ENCODE results near the gene RRP36. TPM values are rescaled to one million over a fixed set of nuclear protein-coding genes. Genes with fewer than 3 reads are reported as not detected.
"Not testable (repeated sequence)": the region's sequence is repeated elsewhere in the genome, so short reads cannot be mapped to it uniquely, and the experiment has no call there.

RRP36 gene
- total RNA-seq, 1 donor from 2014 or later, result 22.9 TPM

DNA sequence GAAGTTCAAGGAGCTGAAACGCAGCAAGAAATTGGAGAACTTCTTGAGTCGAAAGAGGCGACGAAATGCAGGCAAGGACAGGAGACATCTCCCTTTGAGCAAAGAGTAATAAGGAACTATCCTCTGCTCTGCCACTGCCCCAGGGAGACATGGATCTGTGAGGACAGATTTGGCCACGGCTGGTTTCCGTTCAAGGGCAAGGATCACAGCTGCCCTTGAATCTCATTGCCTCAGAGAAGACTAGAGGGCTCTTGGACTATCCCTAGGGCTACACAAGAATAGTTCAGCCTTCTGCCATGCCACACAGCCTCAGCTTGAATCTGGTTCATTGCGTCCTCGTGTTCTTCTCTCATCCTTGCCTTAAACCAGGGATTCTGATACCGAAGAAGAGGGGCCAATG, 7.7 kb downstream of the RRP36 start:
- no peak for DNase-seq
- no peak for ATAC-seq (ENCODE audit: poor library complexity)
- intact Hi-C loops (cut with DNase I), result no loop called here

DNA sequence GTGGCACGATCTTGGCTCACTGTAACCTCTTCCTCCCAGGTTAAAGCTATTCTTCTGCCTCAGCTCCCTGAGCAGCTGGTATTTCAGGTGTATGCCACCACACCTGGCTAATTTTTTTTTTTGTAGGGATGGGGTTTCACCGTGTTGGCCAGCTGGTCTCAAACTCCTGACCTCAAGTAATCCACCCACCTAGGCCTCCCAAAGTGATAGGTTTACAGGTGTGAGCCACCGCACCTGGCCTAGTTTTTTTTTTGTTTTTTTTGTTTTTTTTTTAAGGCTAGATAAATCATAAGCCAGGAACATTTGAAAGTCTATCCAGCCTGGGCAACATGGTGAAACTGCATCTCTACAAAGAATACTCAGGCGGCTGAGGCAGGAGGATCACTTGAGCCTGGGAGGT, 10.9 kb downstream of the RRP36 start:
- no peak for ATAC-seq (ENCODE audit: poor library complexity)
- intact Hi-C loops (cut with DNase I), result no loop called here
- DNase-seq, result no peak

DNA sequence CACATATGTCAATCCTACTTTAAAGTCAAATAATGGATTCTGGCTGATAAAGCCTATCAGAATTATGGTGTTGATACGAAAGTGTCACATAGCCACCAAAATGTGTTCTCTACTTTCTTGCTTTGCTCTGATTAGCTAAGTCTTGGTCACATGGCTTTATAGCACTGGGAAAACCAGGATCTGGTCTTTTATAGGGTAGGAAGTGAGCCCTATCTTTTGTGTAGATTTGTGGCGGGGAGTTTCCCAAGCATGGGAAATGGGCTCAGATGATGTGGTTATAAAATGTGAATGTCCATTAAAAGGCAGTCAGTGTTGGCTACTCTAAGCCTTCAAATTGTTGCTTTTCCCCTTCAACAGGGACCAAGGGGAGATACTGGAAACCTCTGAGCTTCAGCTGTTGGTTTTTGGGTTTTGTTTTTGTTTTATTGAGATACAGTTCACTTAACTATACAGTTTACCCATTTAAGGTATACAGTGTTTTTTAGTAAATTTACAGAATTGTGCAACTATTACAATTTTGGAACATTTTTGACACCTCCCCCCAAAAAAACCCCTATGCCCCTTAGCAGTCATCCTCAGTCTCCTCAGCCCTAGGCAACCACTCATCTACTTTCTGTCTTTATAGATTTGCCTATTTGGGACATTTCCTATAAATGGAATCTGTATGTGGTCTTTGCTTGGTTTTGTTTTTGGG, 12.2 kb downstream of the RRP36 start:
- intact Hi-C loops (cut with DNase I), result no loop called here
- ATAC-seq (ENCODE audit: poor library complexity), result no peak
- no peak for DNase-seq

DNA sequence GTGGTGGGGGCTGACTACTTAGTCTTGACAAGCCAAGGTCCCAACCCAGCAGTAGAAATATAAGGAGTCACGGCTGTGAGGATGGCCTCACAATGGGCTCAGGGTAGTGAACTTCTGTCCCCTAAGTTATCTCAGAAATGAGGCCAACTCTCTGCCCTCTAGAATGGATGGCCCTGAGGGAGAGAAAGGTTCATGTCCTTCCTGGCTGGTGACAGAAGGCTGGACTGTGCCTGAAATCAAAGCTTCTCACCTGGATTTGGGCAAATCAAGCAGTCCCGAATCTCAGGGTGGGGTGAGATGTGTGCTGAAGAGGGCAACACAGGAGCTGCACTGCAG, 12.7 kb downstream of the RRP36 start:
- DNase-seq, result no peak

DNA sequence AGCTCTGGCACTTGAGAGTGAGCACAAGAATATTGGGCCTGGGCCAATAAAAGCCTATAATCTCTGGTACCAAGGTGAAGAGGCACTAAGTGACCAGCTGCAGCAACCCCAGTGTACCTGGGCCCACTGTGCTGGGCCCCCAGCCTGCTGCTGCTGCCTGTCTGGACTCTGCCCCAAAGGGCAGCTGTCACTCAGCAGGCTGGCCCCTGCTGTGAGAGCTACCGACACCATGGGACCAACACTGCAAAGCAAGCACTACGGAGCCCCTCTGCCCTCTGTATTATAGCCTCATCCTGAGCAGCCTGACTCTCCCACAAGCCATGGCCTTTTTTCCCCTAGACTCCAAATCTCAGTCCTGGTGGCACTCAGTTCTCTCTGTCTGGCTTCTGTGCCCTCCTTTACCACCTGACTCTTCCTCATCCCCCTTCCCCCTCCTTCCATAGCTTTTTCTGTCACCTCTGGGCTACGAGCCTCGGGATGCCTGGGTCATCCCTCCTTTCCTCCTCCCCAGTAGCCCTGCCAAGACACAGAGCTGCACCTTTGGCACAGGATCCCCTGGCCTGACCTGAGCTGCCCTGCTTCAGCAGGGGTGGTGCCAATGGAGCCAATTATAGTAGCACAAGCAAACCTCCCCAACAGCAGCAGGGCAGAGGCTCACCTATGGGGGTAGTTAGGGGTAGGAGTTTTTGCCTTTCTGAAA, 14.2 kb downstream of the RRP36 start:
- peak; percentile 93 for ATAC-seq (ENCODE audit: poor library complexity)
- DNase-seq, result peak; percentile 79
- intact Hi-C loops (cut with DNase I), result no loop called here

More for the DNA sequence above, 12.7 kb downstream of the RRP36 start:
- intact Hi-C loops (cut with DNase I), result no loop called here
- ATAC-seq (ENCODE audit: poor library complexity), result no peak

DNA sequence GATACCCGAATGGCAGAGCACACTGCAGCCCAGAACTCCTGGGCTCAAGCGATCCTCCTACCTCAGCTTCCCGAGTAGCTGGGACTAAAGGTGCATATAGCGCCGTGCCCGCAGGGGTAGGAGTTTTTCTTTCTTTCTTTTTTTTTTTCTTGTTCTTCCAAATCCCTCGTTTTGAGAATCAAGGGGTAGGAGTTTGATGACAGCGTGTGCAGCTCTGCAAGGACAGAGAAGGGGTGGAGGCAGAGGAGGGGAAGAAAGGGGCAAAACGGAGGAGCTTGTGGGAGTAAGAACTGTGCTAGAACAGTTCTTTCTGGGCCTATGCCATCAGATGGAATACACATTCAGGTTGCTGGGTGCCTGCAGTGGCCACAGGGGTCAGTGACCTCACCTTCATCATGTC, 15.3 kb downstream of the RRP36 start:
- no peak for DNase-seq
- intact Hi-C loops (cut with DNase I), result no loop called here
- ATAC-seq (ENCODE audit: poor library complexity), result peak; percentile 3

DNA sequence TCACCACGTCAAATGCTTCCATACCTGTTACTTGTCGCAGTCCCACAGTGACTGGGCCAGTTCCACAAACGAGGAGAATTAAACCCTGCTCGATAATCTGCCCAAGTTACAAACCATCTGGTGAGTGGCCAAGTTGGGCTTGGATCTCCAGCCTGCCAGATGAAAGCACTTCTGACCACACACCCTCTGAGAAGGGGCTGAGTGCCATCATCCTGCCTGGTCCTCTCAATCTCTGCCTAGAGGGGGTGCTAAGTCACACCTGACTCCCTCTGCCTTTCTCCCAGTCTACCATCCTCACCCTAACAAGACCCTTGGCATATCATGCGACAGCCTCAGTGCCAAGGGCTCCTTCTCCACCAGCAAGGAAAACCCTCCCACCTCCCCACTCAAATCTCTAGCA, 15.8 kb downstream of the RRP36 start:
- intact Hi-C loops (cut with DNase I), result no loop called here
- ATAC-seq (ENCODE audit: poor library complexity) (peak; percentile 50), DNase-seq (no peak)

DNA sequence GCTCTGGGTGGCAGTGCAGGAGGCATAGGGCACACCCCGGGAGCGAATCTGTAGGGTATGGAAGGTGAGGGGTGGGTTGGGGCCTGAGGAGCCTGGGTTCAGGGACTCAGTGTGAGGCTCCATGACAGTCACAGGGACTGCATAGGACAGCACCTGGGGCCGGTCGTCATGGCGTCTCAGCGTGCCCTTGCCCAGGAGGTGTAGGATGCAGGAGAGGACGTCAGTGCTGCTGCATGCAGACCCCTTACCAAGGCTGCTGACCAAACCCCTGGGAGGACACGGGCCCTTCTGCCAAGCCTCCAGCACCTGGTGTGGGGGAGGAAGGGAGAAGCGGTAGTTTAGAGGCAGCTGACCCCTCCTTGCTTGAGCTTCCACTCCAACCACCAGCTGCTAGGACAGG, 16.3 kb downstream of the RRP36 start:
- ATAC-seq (ENCODE audit: poor library complexity), result no peak
- no peak for DNase-seq
- intact Hi-C loops (cut with DNase I), result no loop called here

DNA sequence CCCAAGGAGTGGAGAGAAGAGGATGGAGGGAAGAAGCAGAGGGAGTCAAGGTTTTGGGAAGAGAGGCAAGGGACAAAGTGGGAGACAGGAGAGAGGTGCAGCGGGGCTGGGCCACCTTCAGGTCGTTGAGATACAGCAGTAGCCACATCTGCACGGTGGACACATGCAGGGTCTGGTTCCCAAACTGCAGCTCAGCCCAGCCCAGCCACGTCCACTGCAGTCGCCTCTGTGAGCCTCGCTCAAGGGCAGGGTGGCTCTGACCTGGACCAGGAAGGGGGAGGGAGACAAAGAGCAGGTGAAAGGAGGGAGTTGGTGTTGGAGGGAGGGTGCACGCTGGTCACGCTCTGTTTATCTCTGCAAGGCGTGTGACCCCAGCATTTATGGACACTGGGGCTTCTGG, 17.3 kb downstream of the RRP36 start:
- intact Hi-C loops (cut with DNase I), result no loop called here
- no peak for ATAC-seq (ENCODE audit: poor library complexity)
- DNase-seq, result no peak

DNA sequence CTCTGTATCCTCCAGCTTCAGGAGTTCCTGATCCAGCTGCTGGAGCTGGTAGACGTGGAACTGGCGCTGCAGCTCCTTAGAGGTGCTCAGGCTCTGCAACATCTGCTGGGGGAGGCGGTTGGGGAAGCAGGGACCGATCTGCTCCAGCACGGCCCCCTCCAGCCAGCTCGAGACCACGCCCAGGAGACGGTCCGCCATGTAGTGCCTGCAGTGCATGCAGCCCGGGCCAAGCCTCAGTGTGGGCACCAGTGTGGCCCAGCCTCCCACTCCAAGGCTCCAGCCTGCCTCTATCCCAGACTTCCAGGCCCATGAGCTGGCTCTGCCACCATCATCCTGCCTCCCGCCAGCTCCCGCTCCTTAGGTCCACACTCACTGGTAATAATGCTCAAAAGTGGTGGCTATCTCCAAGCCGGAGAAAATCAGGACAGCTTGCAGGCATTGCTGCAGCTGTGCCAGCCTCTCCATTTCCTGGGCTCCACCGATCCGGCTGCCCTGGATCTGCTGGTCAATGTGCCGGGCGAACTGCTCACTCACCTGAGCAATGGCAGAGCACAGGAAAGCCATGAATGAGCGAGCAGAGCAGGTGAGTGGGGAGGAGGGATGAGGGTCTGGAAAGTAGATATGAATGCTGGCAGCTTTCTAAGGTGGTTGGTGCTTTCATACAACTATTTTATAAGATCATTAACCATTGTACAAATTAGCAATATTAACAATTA, 19.3 kb downstream of the RRP36 start:
- DNase-seq (no peak), ATAC-seq (ENCODE audit: poor library complexity) (no peak)
- intact Hi-C loops (cut with DNase I), result no loop called here

DNA sequence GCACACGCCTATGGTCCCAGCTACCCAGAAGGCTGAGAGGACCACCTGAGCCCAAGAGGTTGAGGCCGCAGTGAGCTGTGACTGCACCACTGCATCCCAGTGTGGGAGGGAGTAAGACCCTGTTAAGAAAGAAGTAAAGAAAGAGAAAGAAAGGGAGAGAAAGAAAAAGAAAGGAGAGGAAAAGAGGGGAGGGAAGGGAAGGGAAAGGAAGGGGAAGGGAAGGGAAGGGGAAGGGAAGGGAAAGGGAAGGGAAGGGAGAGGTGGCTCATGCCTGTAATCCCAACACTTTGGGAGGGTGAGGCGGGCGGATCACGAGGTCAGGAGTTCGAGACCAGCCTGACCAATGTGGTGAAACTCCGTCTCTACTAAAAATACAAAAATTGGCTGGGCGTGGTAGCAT, 20.1 kb downstream of the RRP36 start:
- DNase-seq; ATAC-seq (ENCODE audit: poor library complexity); intact Hi-C loops (cut with DNase I): not testable (repeated sequence)

DNA sequence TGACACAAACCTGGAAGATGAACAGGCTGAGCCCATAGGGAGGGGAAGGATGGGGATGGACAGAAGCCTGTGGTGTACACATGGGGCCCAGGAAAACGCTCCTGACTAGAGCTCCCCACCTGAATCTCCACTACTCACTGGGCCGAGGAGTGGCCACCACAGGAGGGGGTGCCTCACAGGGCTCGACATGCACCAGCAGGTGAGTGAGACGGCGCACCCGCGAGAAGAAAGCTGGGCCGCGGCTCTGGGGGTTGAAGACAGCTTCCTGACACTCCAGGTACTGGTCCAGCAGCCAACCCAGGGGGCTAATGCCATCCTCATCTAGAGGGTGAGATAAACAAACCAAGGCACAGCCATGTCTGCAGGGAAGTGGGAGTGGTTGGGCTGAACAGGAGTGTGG, 21.9 kb downstream of the RRP36 start:
- intact Hi-C loops (cut with DNase I), result no loop called here
- DNase-seq (no peak), ATAC-seq (ENCODE audit: poor library complexity) (no peak)

DNA sequence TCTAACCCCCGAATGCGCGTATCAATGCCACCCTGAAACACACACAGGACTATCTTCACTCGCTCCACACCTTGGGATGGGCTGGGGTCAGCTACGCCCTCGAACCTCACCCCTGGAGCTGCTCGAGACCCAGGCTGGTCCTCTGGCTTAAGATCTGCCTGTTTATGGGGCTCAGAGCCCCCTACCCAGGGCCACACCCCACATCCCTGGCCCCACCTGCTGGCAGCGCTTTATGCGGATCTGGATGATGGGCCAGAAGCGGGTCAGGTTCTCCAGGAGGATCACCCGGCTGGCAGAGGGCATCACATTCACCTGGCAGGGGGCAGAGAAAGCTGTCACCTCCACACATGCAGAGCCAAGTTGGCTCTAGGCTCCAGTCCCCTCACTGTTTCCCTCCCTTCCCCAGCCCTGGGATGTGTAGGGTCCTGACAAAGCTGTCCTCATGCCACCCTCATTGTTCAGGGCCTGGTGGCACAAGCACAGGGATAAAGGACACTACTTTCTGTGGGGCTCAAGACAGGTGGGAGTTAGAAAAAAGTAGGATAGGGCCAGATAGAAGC, 24.0 kb downstream of the RRP36 start:
- ATAC-seq (ENCODE audit: poor library complexity), result no peak
- intact Hi-C loops (cut with DNase I), result no loop called here
- no peak for DNase-seq

DNA sequence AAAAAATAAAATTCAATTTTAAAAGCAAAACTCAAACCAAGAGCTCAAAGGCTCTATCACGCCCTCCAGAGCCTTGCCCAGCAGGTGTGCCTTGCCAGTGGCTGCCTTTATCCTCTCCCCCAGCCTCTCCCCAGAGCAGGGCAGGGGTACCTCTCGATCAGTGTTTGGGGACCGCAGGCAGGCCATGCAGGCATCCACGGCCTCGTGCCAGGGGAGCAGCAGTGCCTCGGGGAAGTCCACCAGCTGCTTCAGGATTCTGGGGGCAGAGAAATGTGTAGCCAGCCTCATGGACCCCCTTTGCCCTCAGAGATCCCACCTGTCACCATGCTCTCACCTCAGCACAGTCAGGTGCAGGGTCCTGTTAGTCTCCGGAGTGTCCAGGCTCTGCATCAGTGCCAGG, 26.6 kb downstream of the RRP36 start:
- ATAC-seq (ENCODE audit: poor library complexity) (no peak), DNase-seq (no peak)
- intact Hi-C loops (cut with DNase I), result no loop called here

DNA sequence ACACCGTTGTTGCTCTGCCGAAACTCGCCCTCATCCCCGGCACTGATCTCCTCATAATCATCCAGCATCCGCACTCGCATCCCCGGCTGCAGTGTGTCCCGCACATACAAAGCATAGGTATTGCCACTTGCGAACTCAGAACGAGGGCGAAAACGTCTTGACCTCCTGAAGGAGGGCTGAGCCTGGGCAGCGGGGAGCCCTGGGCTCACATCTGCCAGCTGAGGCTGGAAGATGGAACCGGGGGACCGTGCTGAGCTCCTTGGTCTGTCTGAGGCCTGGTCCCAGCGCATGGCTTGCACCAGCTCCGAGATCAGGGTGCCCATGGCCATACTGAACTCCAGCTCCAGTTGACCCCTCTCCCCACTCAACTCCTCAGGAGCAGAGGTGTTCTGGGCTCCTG, 29.6 kb downstream of the RRP36 start:
- intact Hi-C loops (cut with DNase I), result no loop called here
- ATAC-seq (ENCODE audit: poor library complexity) (no peak), DNase-seq (no peak)

DNA sequence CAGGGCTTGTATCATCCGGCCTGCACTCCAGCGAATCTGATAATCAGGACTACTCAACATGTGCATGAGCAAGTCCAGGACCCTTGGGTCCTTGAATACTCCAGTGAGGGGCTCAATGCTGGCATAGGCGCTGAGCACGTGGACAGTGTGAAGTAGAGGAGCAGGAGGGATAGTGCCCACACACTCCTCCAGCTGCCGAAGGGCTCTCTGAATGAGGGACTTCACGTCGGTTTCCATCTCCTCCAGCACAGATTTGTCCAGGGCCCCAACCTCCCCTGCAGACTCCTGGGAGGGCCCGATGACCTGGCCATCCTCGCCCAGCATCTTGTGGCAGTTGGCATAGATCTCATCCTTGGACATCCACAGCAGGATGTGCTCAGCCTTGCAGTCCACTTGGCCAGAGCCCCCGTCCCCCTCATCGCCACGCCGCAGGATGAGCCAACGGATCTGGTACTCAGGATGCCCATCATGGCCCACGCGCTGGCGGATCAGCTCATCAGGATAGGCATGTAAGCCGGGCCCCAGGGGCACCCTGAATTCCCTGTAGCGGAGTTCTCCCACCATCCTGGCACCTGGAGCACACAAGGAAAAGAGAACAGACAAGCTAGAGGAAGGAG, 30.9 kb downstream of the RRP36 start:
- DNase-seq, result no peak
- ATAC-seq (ENCODE audit: poor library complexity), result no peak
- intact Hi-C loops (cut with DNase I), result no loop called here

DNA sequence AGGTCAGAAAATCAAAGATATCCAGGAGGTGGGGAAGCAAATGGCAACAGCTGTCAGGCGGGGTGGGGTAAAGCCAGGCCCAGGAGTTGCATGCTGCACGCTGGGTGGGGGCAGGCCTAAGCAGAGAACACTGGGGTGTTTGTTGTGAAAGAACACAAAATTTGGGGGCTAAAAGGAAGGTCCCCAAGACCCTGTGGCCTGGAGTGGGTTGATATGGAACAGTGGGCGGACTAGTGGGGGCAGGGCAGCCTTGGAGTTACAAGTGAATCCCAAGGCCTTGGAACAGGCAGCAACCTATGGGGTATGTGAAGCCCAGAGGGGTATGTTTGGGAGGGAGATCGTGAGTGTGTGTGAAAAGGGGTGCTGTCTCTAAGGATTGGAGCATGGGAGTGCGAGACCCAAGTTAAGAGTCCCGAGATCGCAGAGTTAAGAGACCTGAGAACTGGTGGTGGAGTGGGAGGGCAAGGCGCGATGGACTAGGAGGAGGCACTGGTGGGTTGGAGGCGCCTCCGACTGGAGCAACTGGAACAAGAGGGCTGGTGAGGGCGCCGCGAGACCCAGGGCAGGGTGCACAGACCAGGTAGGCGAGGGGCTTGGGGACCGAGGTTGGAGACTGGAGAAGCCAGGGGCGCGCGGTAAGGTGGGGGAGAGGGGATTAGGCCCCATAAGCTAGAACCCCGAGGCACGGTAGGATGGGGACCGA, 31.6 kb downstream of the RRP36 start:
- peak; percentile 32 for ATAC-seq (ENCODE audit: poor library complexity)
- DNase-seq, result no peak
- intact Hi-C loops (cut with DNase I), result no loop called here

DNA sequence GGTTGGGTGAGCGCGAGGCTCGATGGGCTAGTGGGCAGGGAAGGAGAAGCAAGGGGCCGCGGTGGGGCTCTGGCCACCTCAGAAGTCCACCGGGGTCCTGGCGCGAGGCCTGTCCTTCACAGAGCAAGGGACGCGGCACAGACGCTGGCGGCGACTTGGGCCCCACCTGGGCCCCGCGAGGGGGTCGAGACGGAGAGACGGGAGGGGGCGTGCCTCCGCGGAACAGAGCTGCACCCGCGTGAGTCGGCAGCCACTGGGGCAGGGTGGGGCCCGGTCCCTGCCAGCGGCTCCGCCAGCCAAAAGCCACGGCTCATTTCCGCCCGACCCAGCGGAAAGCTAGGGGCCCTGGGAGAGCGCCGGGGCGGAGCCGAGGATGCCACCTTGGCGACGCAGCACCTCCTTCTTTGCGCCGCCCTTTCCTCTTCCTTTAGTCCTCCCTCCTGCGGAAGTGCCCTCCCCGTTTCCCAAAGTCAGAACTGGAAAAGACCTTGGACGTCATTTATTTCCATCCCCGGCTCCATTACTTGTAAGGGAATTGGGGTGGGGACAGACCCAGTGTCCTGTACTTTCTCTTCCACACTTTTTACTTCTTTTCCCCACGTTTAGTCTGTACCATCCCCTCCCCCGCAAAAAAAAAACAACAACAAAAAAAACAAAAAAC, 32.3 kb downstream of the RRP36 start, which contains the start of gene CUL7:
Gene CUL7, minus strand, starts transcription at position 307 of the 661 bp plus-strand sequence. CDS start 1,063 bp downstream, outside the sequence.
- ATAC-seq (ENCODE audit: poor library complexity), result peak; percentile 96
- intact Hi-C loops (cut with DNase I), result no loop called here

More for the DNA sequence above, 32.3 kb downstream of the RRP36 start, which contains the start of gene CUL7:
- DNase-seq, result peak; percentile 96

Measured in Right ventricle myocardium superior (tissue), 1 donor.